ENCODE results near the gene GRID2IP.
"Not testable (repeated sequence)": the region's sequence is repeated elsewhere in the genome, so short reads cannot be mapped to it uniquely, and the experiment has no call there.

The GRID2IP gene

DNA sequence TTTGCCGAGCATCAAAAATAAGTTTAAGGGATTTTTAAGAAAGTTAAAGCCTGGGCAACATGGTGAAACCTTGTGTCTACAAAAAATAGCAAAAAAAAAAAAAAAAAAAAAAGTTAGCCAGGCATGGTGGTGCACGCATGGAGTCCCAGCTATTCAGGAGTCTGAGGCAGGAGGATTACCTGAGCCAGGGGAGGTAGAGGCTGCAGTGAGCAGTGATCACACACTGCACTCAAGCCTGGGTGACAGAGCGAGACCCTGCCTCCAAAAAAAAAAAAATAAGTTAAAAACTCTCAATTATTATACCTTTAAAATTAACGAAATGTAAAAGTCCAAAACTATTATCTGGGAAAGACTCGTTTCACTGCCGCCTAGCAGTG is 68.5 kb downstream of the GRID2IP start:
- DNase-seq, result no peak

- no peak for DNase-seq
Observed at GRCh38 chr7:6482307-6482706, 69.0 kb downstream of the GRID2IP start.

DNA sequence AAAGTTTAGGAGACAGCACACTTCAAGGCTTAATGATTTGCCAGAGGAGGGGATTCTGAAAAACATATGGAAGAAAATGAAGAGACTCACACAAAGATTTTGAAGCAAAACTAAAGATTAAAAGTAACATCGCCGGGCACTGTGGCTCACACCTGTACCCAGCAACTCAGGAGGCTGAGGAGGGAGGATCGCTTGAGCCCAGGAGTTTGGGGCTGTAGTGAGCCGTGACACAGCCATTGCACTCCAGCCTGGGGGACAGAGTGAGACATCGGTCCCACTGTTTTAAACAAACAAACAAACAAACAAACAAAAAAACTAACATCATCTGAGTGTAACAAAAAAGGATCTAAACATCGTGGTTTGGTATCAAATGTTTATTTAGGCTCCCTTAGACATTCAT is 69.8 kb downstream of the GRID2IP start:
- no peak for DNase-seq

GRCh38 chr7:6480323-6480660 is 71.0 kb downstream of the GRID2IP start:
- DNase-seq, result no peak

DNA sequence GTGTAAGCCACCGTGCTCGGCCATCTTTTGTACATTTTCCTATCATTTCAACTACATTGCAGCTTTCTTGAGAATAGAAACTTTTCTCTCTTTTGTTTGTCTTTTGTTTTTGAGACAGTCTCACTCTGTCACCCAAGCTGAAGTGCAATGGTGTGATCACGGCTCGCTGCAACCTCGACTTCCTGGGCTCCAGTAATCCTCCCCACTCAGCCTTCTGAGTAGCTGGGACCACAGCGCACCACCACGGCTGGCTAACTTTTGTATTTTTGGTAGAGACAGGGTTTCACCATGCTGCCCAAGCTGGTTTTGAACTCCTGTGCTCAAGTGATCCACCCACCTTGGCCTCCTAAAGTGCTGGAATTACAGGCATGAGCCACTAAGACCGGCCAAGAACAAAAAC is 72.2 kb downstream of the GRID2IP start:
- DNase-seq, result no peak

DNA sequence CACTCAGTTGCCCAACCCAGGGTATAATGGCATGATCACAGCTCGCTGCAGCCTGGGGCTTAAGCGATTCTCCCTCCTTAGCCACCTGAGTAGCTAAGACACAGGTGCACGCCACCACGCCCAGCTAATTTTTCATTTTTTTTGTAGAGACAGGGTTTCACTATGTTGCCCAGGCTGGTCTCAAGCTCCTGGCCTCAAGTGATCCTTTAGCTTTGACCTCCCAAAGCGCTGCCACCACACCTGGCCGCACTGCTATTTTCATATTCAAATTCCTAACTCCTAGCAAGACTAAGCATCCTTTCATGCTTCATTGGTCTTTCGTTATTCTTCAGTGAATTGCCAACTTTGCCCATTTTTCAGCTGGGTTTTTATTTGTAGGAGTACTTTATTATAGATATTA is 73.1 kb downstream of the GRID2IP start:
- no peak for DNase-seq

DNA sequence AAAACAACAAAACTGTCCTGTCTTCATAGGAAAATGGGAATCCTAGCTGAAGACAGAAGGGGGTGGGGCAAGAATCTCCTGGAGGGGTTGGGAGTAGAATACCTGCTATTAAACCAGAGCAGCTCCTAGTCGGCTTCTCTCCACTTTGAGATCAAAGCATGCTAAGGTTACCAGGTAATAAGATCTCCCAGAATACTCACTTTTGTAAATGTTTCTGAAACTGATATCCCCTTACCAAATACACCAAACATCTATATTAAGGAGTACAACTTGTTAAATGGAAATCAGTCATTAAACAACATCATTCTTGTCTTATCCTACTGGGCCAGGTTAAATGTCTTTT is 74.0 kb downstream of the GRID2IP start:
- DNase-seq, result no peak

GRCh38 chr7:6476596-6477317 is 74.5 kb downstream of the GRID2IP start:
- no peak for DNase-seq

GRCh38 chr7:6475433-6476186 is 75.7 kb downstream of the GRID2IP start:
- no peak for DNase-seq

DNA sequence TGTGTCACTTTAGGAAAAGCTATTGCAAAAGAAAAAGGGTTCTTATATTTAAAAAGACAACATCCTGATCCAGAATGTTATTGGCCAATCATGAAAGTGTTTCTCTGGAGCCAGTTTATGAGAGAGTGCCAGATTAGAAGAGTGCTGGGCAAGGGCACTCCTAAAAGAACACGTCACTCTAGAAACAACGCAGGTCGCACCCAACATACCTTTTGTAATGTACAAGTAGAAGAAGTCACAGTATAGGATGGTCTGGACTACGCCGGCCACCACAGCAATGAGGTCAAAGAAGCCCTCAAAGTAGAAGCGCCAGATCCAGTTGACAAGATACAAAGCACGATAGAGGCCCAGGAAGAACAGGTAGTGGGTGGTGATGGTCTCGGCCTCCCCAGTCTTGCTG is 85.4 kb downstream of the GRID2IP start:
- no peak for DNase-seq

DNA sequence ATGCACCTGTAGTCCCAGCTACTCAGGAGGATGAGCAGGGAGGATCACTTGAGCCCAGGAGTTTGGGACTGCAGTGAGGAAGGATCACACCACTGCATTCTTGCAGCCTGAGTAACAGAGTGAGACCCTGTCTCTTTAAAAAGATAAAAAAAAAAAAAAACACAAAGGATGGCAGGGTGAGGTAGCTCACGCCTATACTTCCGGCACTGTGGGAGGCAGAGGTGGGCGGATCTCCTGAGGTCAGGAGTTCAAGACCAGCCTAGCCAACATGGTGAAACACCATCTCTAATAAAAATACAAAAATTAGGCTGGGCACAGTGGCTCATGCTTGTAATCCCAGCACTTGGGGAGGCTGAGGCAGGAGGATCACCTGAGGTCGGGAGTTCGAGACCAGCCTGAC is 87.7 kb downstream of the GRID2IP start:
- not testable (repeated sequence) for DNase-seq

- no peak for DNase-seq
Observed at GRCh38 chr7:6461946-6462550, 89.2 kb downstream of the GRID2IP start.

DNA sequence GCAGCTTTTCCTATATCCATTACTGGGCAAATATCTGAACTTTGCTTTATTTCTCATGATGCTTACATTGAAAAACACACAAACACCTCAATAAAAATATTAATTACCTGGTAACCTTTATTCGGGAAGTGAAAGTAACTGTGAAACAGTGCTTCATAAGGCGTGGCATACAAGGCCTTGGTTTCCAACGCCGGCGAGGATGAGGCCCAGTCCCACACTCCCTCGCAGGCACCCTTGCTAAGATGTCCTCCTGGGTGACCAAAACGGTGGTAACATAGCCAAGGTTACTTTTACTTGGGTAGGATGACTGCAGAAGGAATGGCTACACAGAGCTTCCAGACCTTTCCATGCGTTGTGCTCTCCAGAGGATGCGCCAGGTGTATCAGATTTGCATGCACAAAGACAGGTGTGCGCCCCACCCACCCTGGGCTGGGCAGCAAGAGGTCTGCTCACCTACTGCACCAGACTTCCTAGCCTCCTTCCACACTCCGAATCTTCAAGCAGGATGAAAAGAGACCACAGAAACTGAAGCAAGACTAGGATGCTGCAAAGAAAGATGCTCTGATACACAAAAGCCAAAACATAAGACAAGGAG is 90.2 kb downstream of the GRID2IP start:
- no peak for DNase-seq

DNA sequence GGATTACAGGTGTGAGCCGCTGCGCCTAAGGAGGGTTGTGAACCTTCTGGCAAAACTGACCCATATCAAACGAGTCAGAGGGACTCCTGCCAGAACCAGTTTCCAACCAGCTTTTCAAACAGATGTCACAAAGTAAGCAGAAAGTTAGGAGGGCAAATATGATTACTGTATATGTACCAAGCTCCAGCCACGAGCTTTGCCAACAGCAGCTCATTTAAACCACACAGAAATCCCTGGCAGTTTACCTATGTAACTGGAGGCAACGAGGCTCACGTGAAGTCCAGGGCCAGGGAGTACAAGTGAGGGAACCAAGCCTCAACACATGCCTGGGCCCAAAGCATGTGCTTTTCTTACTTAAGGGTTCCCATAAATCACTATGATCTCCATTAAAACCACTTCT is 91.0 kb downstream of the GRID2IP start:
- no peak for DNase-seq

GRCh38 chr7:6458676-6459075 is 92.6 kb downstream of the GRID2IP start:
- not testable (repeated sequence) for DNase-seq

DNA sequence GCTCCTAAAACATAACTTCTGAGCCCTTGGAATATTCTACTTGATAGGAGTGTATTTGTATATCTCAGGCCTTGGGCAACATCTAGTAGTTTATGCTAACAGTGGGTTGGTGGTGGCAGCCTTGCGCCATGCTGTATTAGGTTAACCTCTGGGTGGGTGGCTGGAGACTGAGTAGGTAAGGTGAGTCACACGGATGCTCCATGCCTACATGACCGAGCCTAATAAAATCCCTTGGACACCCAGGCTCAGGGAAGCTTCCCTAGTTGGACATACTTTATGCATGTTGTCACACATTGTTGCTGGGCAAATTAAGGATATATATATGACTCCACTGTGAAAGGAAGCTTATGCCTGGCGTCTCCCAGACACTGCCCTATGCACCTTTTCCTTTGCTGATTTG is 97.5 kb downstream of the GRID2IP start:
- DNase-seq, result no peak

- DNase-seq, result no peak
Observed at GRCh38 chr7:6451224-6451705, 100.0 kb downstream of the GRID2IP start.

- not testable (repeated sequence) for DNase-seq
Observed at GRCh38 chr7:6450591-6450990, 100.7 kb downstream of the GRID2IP start.

DNA sequence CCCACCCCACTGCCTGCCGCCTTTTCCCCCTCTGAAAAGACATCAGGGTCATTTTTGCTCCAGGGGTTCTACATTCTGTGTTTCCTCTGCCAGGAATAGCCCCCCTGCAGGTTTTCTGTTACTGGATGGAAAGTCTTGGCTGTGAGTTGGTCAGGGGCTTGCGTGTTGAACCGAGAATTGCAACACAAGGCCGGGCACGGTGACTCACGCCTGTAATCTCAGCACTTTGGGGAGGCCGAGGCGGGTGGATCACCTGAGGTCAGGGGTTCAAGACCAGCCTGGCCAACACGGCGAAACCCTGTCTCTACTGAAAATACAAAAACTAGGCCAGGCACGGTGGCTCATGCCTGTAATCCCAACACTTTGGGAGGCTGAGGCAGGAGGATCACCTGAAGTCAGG is 101.4 kb downstream of the GRID2IP start:
- DNase-seq, result not testable (repeated sequence)

DNA sequence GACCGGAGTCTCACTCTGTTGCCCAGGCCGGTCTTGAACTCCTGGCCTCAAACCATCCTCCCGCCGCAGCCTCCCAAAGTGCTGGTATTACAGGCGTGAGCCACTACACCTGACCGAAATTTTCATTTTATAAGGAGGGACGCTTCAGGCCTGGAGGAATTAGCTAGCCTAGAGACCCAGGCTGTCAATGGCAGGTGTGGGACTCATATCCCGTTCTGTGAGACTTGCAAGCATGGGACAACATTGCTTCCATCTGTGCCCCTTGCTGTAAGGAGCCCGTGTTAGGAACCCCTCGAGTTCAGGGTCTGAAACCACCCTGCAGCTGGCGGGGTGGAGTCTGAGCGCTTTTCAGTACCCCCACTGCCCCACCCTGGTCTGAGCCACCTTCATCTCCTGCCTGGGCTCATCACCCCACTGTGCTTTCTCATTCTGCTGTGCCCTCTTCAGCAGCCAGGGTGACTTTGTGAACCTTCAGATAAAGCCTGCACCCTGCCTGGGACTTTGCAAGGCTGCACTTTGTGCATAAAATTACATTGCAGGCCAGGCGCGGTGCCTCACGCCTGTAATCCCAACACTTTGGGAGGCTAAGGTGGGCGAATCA is 102.2 kb downstream of the GRID2IP start:
- no peak for DNase-seq

DNA sequence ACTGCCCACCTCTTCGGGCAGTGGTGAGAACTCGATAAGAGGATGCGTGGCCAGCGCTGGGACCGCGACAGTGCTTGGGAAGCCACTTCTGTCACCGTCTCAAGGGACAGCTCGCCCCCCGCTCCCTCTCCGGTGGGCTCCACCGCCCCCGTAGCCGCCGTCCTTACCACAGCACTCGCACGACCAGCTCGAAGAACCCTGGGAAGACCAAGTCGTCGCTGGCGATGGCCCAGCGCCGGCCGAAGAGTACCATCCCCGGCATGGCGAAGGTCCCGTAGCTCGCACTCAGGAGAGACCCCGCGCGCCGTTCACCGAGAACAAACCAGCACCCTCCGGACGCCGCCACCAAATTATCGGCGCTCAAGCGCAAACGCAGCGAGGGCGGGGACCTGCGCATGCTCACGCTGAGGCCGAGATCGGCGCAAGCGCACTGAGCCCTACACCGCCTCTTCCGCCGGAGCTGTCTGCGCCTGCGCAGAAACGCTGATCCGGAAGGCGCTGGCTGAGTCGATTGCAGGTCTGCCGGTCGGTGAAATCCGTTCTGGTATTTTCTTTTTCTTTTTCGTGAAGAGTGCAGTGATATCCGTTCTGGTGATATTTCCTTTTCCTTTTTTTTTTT is 103.6 kb downstream of the GRID2IP start, which contains the start of gene DAGLB:
Gene DAGLB, minus strand, starts transcription at position 374 of the 619 bp plus-strand sequence. Its CDS starts 112 bp downstream, at position 262.
- peak; percentile 94 for DNase-seq
